K562 (cell line): ENCODE results near the gene PSMD2.

Experiments
- HNRNPH1 ChIP-seq: fragments of 200-400 bp; formaldehyde crosslinking; optimal IDR thresholded peaks from 2 replicates; pipeline ENCODE3; 2017; ENCODE audit warnings: low read depth, mild to moderate bottlenecking, low read length, moderate library complexity
- HNRNPL ChIP-seq: fragments of 200-400 bp; formaldehyde crosslinking; IDR thresholded peaks from 2 replicates; pipeline ENCODE4 v1.6.1; 2017; ENCODE audit warnings: low read depth, mild to moderate bottlenecking, low read length
- NRF1 ChIP-seq, 2 experiments: fragments of 450-650 bp; IDR thresholded peaks in 1 of 2; conservative IDR thresholded peaks in 1 of 2; 2 replicates each; pipeline ENCODE4 v1.6.1; 2014; ENCODE audit warnings: mild to moderate bottlenecking in 2 of 2
- SP2 ChIP-seq: IDR thresholded peaks from 2 replicates; pipeline ENCODE4 v1.6.1; 2011; ENCODE audit warnings: mild to moderate bottlenecking, low read depth, low read length, moderate library complexity; ENCODE audit not compliant: poor library complexity, severe bottlenecking; ENCODE audit errors: extremely low read depth
- TBL1XR1 ChIP-seq, 2 experiments: IDR thresholded peaks; 2 replicates each; pipeline ENCODE4 v1.6.1; 2012; ENCODE audit warnings: improper control_type of control experiment in 2 of 2, low read length in 2 of 2, mild to moderate bottlenecking in 1 of 2
- ZNF121 ChIP-seq: sonication (generic); formaldehyde crosslinking; conservative IDR thresholded peaks from 2 replicates; pipeline ENCODE4 v1.8.0; 2022; ENCODE audit warnings: missing genetic modification reagents
- ZNF133 ChIP-seq: fragments of 250-450 bp; sonication (Bioruptor Pico); IDR thresholded peaks from 2 replicates; pipeline ENCODE4 v1.4.0; 2020; ENCODE audit warnings: mild to moderate bottlenecking
- TF ChIP-seq, protein P1 (sequence below): fragments of 450-650 bp; IDR thresholded peaks from 2 replicates; pipeline ENCODE4 v1.6.1; 2016
- TF ChIP-seq, protein P2 (sequence below): IDR thresholded peaks from 2 replicates; pipeline ENCODE4 v1.6.1; 2016; ENCODE audit warnings: missing genetic modification characterization, missing compliant biosample characterization
- TF ChIP-seq, protein P3 (sequence below): IDR thresholded peaks from 2 replicates; pipeline ENCODE4 v1.6.1; 2014; ENCODE audit warnings: antibody characterized with exemption

DNA sequence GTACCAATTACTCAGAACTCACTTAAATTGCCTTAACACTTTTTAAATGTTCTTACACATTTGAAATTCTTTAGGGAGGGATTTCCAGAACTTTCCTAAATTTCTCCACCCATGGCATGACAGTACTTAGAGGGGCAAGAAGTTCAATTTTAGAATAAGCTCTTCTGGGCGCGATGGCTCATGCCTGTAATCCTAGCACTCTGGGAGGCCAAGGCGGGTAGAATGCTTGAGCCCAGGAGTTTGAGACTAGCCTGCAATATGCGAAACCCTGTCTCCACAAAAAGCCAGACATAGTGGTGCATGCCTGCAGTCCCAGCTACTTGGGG, 49.0 kb downstream of the PSMD2 start:
- TF ChIP-seq, protein P1, sequence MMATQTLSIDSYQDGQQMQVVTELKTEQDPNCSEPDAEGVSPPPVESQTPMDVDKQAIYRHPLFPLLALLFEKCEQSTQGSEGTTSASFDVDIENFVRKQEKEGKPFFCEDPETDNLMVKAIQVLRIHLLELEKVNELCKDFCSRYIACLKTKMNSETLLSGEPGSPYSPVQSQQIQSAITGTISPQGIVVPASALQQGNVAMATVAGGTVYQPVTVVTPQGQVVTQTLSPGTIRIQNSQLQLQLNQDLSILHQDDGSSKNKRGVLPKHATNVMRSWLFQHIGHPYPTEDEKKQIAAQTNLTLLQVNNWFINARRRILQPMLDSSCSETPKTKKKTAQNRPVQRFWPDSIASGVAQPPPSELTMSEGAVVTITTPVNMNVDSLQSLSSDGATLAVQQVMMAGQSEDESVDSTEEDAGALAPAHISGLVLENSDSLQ, result no peak
- TF ChIP-seq SP2 (no peak), HNRNPH1 (no peak), NRF1 (conservative IDR thresholded peaks at IDR 0.05 in 1 of 2, IDR thresholded peaks at IDR 0.05 in 1 of 2) (no peak), ZNF121 (CRISPR knock-in tag) (no peak), TBL1XR1 (IDR thresholded peaks at IDR 0.05; ENCODE audit: low read length in 2 of 2) (no peak), HNRNPL (no peak), ZNF133 (no peak)
- TF ChIP-seq, protein P2, sequence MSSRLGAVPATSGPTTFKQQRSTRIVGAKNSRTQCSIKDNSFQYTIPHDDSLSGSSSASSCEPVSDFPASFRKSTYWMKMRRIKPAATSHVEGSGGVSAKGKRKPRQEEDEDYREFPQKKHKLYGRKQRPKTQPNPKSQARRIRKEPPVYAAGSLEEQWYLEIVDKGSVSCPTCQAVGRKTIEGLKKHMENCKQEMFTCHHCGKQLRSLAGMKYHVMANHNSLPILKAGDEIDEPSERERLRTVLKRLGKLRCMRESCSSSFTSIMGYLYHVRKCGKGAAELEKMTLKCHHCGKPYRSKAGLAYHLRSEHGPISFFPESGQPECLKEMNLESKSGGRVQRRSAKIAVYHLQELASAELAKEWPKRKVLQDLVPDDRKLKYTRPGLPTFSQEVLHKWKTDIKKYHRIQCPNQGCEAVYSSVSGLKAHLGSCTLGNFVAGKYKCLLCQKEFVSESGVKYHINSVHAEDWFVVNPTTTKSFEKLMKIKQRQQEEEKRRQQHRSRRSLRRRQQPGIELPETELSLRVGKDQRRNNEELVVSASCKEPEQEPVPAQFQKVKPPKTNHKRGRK (tag), result no peak
- TF ChIP-seq, protein P3, sequence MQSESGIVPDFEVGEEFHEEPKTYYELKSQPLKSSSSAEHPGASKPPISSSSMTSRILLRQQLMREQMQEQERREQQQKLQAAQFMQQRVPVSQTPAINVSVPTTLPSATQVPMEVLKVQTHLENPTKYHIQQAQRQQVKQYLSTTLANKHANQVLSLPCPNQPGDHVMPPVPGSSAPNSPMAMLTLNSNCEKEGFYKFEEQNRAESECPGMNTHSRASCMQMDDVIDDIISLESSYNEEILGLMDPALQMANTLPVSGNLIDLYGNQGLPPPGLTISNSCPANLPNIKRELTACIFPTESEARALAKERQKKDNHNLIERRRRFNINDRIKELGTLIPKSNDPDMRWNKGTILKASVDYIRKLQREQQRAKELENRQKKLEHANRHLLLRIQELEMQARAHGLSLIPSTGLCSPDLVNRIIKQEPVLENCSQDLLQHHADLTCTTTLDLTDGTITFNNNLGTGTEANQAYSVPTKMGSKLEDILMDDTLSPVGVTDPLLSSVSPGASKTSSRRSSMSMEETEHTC, result no peak
